HEK293 (cell line): ENCODE results near the gene ABCG1.

Experiments used
- CTCF ChIA-PET: fragments of 350-600 bp; formaldehyde crosslinking; extraction: SDS; loops from one replicate; lab custom pipeline; 2021; ENCODE audit warnings: antibody characterized with exemption; lab: Yijun Ruan, JAX
- POLR2A ChIA-PET: fragments of 300-600 bp; formaldehyde crosslinking; extraction: SDS; loops from one replicate; lab custom pipeline; 2020; ENCODE audit warnings: antibody characterized with exemption, inconsistent platforms; lab: Yijun Ruan, JAX
- H3K27ac ChIP-seq: fragments of 200-500 bp; sonication (Bioruptor generic); 2 replicates; pipeline ENCODE4 v1.5.1; 2014; ENCODE audit warnings: low read depth, low read length, control low read depth, inconsistent platforms; ENCODE audit errors: extremely low read depth
- H3K36me3 ChIP-seq, 2 experiments: fragments of 200-500 bp in 1 of 2; sonication (Bioruptor generic) in 1 of 2; 1 replicate in 1 of 2; 2 replicates in 1 of 2; pipeline ENCODE4 v1.5.1; 2014 to 2017; ENCODE audit warnings: inconsistent platforms in 2 of 2, low read length in 2 of 2; ENCODE audit not compliant: control insufficient read depth in 2 of 2, insufficient read depth in 1 of 2
- H3K4me1 ChIP-seq: fragments of 200-500 bp; sonication (Bioruptor generic); 2 replicates; pipeline ENCODE4 v1.5.1; 2014; ENCODE audit warnings: mild to moderate bottlenecking, low read length, inconsistent platforms; ENCODE audit not compliant: control insufficient read depth, insufficient read depth
- H3K4me3 ChIP-seq: 2 replicates; pipeline ENCODE4 v1.5.1; 2011; ENCODE audit warnings: low read depth, mild to moderate bottlenecking, control low read depth, low read length, moderate library complexity
- H3K9me3 ChIP-seq: fragments of 200-500 bp; sonication (Bioruptor generic); 2 replicates; pipeline ENCODE4 v1.5.1; 2014; ENCODE audit warnings: low read depth, low read length, inconsistent platforms; ENCODE audit not compliant: control insufficient read depth, insufficient read depth
- ATF2 ChIP-seq: fragments of 450-650 bp; formaldehyde crosslinking; IDR thresholded peaks from 2 replicates; pipeline ENCODE4 v1.5.1; 2016; ENCODE audit warnings: missing biosample characterization, missing genetic modification characterization, low read depth
- KLF9 ChIP-seq: fragments of 450-650 bp; formaldehyde crosslinking; IDR thresholded peaks from 2 replicates; pipeline ENCODE4 v1.5.1; 2016; ENCODE audit warnings: missing biosample characterization, missing genetic modification characterization, low read depth
- PRDM2 ChIP-seq: fragments of 450-650 bp; formaldehyde crosslinking; IDR thresholded peaks from 2 replicates; pipeline ENCODE4 v1.5.1; 2016; ENCODE audit warnings: missing biosample characterization, missing genetic modification characterization, borderline replicate concordance
- SCRT1 ChIP-seq: fragments of 450-650 bp; formaldehyde crosslinking; IDR thresholded peaks from 2 replicates; pipeline ENCODE4 v1.5.1; 2016; ENCODE audit warnings: missing biosample characterization, missing genetic modification characterization, borderline replicate concordance
- SCRT2 ChIP-seq: fragments of 450-650 bp; formaldehyde crosslinking; IDR thresholded peaks from 2 replicates; pipeline ENCODE4 v1.5.1; 2016; ENCODE audit warnings: missing biosample characterization, missing genetic modification characterization
- ZNF157 ChIP-seq: fragments of 450-650 bp; formaldehyde crosslinking; IDR thresholded peaks from 2 replicates; pipeline ENCODE4 v1.5.1; 2016; ENCODE audit warnings: missing biosample characterization, missing genetic modification characterization
- ZNF18 ChIP-seq: fragments of 450-650 bp; formaldehyde crosslinking; IDR thresholded peaks from 2 replicates; pipeline ENCODE4 v1.5.1; 2016; ENCODE audit warnings: missing biosample characterization, missing genetic modification characterization
- ZNF239 ChIP-seq: fragments of 450-650 bp; formaldehyde crosslinking; IDR thresholded peaks from 2 replicates; pipeline ENCODE4 v1.5.1; 2016; ENCODE audit warnings: missing biosample characterization, missing genetic modification characterization
- ZNF266 ChIP-seq: fragments of 450-650 bp; formaldehyde crosslinking; IDR thresholded peaks from 2 replicates; pipeline ENCODE4 v1.5.1; 2016; ENCODE audit warnings: missing biosample characterization, missing genetic modification characterization, low read depth
- ZNF621 ChIP-seq: fragments of 450-650 bp; formaldehyde crosslinking; IDR thresholded peaks from 2 replicates; pipeline ENCODE4 v1.5.1; 2017; ENCODE audit warnings: missing biosample characterization, missing genetic modification characterization
- ZNF776 ChIP-seq: fragments of 450-650 bp; formaldehyde crosslinking; IDR thresholded peaks from 2 replicates; pipeline ENCODE4 v1.5.0; 2017; ENCODE audit warnings: missing biosample characterization, missing genetic modification characterization, borderline replicate concordance
- TF ChIP-seq, protein P1 (sequence below): fragments of 450-650 bp; formaldehyde crosslinking; IDR thresholded peaks from 2 replicates; pipeline ENCODE4 v1.5.0; 2017; ENCODE audit warnings: missing biosample characterization, missing genetic modification characterization, borderline replicate concordance

Gene ABCG1

DNA sequence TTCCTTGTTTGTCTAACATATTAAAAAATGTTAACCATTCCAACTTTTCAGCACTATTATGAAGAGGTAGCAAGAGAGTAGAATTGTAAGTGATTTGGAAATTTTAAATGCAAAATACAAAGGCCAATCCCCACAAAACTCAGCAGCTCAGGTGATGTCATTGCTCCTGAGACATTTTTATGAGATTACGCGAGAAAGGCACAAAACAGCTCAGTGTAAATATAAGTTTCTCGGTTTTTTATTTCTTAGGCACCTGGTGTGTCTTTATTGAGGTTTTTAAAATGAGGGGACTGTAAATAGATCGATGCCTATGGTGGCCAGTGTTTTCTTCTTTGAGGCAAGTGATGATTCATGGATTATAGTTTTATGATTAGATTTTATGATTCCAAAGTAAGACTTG lies 6.1 kb downstream of the ABCG1 start (continued):
- TF ChIP-seq ATF2 (tag by site-specific recombination) (peak; percentile 62; the same call in 1 of the 2 replicates), PRDM2 (tag by site-specific recombination) (no peak), ZNF157 (tag by site-specific recombination) (no peak)

DNA sequence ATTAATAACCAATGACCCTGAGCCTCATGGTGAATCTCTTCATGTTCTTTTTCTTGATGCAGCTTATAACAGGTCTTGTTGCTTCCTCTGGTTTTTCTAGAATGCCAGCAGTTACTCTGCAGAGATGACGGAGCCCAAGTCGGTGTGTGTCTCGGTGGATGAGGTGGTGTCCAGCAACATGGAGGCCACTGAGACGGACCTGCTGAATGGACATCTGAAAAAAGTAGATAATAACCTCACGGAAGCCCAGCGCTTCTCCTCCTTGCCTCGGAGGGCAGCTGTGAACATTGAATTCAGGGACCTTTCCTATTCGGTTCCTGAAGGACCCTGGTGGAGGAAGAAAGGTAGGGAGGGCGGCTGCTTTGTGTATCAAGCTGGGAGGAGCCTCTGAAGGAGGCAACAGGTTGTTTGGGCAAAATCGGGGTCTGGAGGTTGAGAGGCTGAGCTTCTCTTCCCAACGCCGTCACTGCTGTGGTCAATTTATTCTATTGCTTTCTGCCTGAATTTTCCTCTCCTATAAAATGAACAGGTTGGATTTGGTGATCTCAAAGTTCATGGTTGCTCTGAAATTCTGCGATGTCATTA lies 6.7 kb downstream of the ABCG1 start:
- no peaks in the 10 kb centered on the region for H3K36me3 ChIP-seq
- CTCF ChIA-PET: interaction anchor here (1.8 to 3.1 kb wide), 2 partner anchors 34 to 84 kb away, joined by 5 to 15 read pairs; no protein-coding TSS in a partner anchor

More for the DNA sequence above, 6.7 kb downstream of the ABCG1 start:
- no peak overlapping the region for H3K4me3 ChIP-seq
- no peaks in the 10 kb centered on the region for H3K9me3 ChIP-seq
- TF ChIP-seq ZNF18 (tag by site-specific recombination): no peak
- peak; percentile 78 for TF ChIP-seq SCRT2 (tag by site-specific recombination)
- peak; percentile 75; the same call in 1 of the 2 replicates for TF ChIP-seq SCRT1 (tag by site-specific recombination)
- no peak for TF ChIP-seq KLF9 (tag by site-specific recombination)
- TF ChIP-seq ZNF776 (tag by site-specific recombination): no peak
- TF ChIP-seq, protein P1, sequence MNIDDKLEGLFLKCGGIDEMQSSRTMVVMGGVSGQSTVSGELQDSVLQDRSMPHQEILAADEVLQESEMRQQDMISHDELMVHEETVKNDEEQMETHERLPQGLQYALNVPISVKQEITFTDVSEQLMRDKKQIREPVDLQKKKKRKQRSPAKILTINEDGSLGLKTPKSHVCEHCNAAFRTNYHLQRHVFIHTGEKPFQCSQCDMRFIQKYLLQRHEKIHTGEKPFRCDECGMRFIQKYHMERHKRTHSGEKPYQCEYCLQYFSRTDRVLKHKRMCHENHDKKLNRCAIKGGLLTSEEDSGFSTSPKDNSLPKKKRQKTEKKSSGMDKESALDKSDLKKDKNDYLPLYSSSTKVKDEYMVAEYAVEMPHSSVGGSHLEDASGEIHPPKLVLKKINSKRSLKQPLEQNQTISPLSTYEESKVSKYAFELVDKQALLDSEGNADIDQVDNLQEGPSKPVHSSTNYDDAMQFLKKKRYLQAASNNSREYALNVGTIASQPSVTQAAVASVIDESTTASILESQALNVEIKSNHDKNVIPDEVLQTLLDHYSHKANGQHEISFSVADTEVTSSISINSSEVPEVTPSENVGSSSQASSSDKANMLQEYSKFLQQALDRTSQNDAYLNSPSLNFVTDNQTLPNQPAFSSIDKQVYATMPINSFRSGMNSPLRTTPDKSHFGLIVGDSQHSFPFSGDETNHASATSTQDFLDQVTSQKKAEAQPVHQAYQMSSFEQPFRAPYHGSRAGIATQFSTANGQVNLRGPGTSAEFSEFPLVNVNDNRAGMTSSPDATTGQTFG (tag by site-specific recombination): no peak
- TF ChIP-seq ZNF266 (tag by site-specific recombination): no peak
- no peak for TF ChIP-seq ZNF621 (tag by site-specific recombination)
- no peak for TF ChIP-seq ZNF239
- peaks cover 4% of the 10 kb centered on the region; the same call in 1 of the 2 replicates for H3K4me1 ChIP-seq
- H3K27ac ChIP-seq: no peak overlapping the region
- POLR2A ChIA-PET: interaction anchor here (0.7 kb wide), 1 partner anchor 295 kb away, joined by 3 read pairs; no protein-coding TSS in a partner anchor
